Measurements from ENCODE around the gene CNKSR3.

- TF ChIP-seq CTCF (conservative IDR thresholded peaks at IDR 0.05) (no peak), ZFX (IDR thresholded peaks at IDR 0.05) (no peak)
These were observed 132.8 kb downstream of the CNKSR3 start for GRCh38 chr6:154377726-154378125.

All from C4-2B (cell line).